ENCODE results near the gene NOMO2.
"Not testable (repeated sequence)": the region's sequence is repeated elsewhere in the genome, so short reads cannot be mapped to it uniquely, and the experiment has no call there.

Gene NOMO2

GRCh38 chr16:18575298-18575917 lies 13.5 kb upstream of the NOMO2 start:
- DNase-seq (ENCODE audit: low spot score) = not testable (repeated sequence)

GRCh38 chr16:18573887-18574286 lies 12.0 kb upstream of the NOMO2 start:
- not testable (repeated sequence) for DNase-seq (ENCODE audit: low spot score)

GRCh38 chr16:18572973-18573372 lies 11.1 kb upstream of the NOMO2 start:
- DNase-seq (ENCODE audit: low spot score) = not testable (repeated sequence)

GRCh38 chr16:18571307-18571850 lies 9.5 kb upstream of the NOMO2 start:
- DNase-seq (ENCODE audit: low spot score) = not testable (repeated sequence)

- DNase-seq (ENCODE audit: low spot score) = not testable (repeated sequence)
Measured at GRCh38 chr16:18570529-18571306, 8.8 kb upstream of the NOMO2 start.

GRCh38 chr16:18560416-18561220 lies 1.3 kb downstream of the NOMO2 start:
- not testable (repeated sequence) for DNase-seq (ENCODE audit: low spot score)

GRCh38 chr16:18553671-18554070 lies 8.2 kb downstream of the NOMO2 start:
- not testable (repeated sequence) for DNase-seq (ENCODE audit: low spot score)

GRCh38 chr16:18547382-18547781 lies 14.5 kb downstream of the NOMO2 start:
- not testable (repeated sequence) for DNase-seq (ENCODE audit: low spot score)

- DNase-seq (ENCODE audit: low spot score) = not testable (repeated sequence)
Measured at GRCh38 chr16:18546853-18547252, 15.0 kb downstream of the NOMO2 start.

GRCh38 chr16:18544232-18545081 lies 17.4 kb downstream of the NOMO2 start:
- not testable (repeated sequence) for DNase-seq (ENCODE audit: low spot score)

GRCh38 chr16:18541912-18542311 lies 20.0 kb downstream of the NOMO2 start:
- DNase-seq (ENCODE audit: low spot score) = not testable (repeated sequence)

- DNase-seq (ENCODE audit: low spot score) = not testable (repeated sequence)
Measured at GRCh38 chr16:18537004-18537403, 24.9 kb downstream of the NOMO2 start.

- DNase-seq (ENCODE audit: low spot score) = not testable (repeated sequence)
Measured at GRCh38 chr16:18535519-18536168, 26.3 kb downstream of the NOMO2 start.

GRCh38 chr16:18534308-18534707 lies 27.6 kb downstream of the NOMO2 start:
- DNase-seq (ENCODE audit: low spot score) = not testable (repeated sequence)

GRCh38 chr16:18531323-18531722 lies 30.6 kb downstream of the NOMO2 start:
- DNase-seq (ENCODE audit: low spot score) = not testable (repeated sequence)

- DNase-seq (ENCODE audit: low spot score) = not testable (repeated sequence)
Measured at GRCh38 chr16:18530329-18530728, 31.6 kb downstream of the NOMO2 start.

- not testable (repeated sequence) for DNase-seq (ENCODE audit: low spot score)
Measured at GRCh38 chr16:18526547-18526946, 35.4 kb downstream of the NOMO2 start.

- not testable (repeated sequence) for DNase-seq (ENCODE audit: low spot score)
Measured at GRCh38 chr16:18525882-18526482, 35.9 kb downstream of the NOMO2 start.

GRCh38 chr16:18522637-18523036 lies 39.3 kb downstream of the NOMO2 start:
- not testable (repeated sequence) for DNase-seq (ENCODE audit: low spot score)

Measured in AG20443 (cell line).